Tongue (tissue), 2 donors: ENCODE data around the gene INPP4A. TPM values are rescaled to one million over a fixed set of nuclear protein-coding genes. Genes with fewer than 3 reads are reported as not detected.
A peak's percentile ranks its signal among the peaks of the same experiment; 100 is the strongest.

Experiments
- DNase-seq: peaks from one replicate; pipeline ENCODE4 v3.0.0-alpha.2; 2015
- total RNA-seq: library from RNA; depleted of rRNA; stranded (reverse); fragments of >200 nt; gene quantifications from one replicate; pipeline ENCODE4 v1.2.3, GENCODE V29; 2014

INPP4A gene
- total RNA-seq, 1 donor from 2014 or later, result 26.1 TPM

DNA sequence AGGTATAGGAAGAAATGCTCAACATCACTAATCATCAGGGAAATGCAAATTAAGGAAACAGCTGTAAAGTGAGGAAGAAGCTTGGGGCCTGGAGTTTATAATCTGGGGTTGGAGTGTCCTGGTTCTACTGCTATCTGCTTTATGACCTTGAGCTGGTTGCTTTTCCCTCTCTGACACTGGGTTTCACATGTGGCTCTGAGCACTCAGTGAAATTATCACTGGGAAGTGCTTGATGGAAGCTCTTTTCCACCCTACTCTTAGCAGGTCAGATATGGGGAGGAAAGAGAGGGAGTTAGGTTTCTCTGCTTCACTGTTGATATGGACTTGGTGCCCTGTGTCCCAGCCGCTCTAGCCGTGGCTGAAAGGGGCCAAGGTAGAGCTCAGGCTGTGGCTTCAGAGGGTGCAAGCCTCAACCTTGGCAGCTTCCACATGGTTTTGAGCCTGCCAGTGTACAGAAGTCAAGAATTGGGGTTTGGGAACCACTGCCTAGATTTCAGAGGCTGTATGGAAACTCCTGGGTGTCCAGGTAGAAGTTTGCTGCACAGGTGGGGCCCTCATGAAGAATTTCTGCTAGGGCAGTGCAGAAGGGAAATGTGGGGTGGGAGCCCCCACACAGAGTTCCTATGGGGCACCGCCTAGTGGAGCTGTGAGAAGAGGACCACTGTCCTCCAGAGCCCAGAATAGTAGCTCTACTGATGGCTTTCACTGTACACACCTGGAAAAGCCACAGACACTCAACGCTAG is 52.3 kb downstream of the INPP4A start:
- DNase-seq, result no peak

DNA sequence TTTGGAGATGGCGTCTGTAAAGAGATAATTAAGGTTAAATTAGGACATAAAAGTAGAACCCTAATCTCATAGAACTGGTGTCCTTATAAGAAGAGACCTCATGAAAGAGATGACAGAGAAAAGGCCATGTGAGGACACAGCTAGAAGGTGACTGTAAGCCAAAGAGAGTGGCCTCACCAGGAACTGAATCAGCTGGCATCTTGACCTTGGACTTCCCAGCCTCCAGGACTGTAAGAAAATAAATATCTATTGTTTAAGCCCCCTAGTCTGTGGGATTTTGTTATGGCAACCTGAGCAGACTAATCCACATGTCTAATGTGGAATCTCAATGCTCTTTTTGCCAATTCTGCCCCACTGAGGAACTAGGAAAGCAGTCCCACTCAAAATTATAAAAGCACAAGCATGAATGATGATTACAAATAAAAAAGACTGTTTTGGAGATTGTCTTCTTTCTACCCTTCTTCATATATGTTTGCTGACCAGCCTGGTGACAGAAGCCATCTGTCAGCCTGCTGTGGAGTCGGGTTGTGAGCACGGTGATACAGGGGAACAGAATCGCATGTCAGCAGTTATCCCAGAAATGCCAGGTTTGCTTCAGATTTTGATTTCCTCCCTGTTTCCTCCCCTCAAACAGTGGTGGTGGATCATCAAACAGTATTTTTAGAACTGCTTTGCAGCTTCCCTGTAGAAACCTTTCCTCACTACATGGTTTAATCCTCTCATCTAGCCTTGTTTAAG is 54.2 kb downstream of the INPP4A start:
- peak; percentile 5 for DNase-seq

DNA sequence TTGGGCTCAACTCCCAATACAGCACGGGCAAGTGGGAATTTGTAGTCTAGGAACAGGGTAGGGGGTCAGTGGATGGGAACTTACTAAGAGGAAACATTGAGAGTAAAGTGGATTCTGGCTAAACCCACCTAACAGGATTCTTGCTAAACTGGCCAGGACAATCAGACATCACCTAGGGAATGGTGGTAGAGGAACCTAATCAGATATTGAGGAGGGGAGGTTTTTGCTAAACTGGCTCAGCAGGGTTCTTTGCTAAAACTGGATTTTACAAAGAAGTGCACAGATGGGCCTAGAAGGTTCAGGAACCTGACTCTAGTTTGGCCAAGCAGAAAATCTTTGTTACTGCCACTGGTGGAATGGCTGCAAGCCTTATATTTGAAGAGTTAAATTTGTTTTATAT is 55.9 kb downstream of the INPP4A start:
- no peak for DNase-seq

DNA sequence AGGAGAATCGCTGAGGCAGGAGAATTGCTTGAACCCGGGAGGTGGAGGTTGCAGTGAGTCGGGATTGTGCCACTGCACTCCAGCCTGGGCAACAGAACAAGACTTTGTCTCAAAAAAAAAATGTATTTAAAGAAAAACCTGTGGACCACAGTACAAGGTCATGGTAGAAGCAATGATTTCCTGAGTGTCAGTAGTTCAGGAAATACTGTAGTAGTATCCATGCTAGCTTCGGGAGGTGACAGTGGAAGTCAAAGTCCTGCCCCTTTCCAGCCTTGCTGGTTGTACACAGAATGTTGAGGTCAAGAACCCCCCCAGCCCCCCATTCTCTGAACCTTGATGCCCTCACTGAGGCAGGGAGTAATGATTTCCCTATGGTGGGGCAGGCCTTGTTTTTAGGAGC is 56.6 kb downstream of the INPP4A start:
- DNase-seq, result no peak

DNA sequence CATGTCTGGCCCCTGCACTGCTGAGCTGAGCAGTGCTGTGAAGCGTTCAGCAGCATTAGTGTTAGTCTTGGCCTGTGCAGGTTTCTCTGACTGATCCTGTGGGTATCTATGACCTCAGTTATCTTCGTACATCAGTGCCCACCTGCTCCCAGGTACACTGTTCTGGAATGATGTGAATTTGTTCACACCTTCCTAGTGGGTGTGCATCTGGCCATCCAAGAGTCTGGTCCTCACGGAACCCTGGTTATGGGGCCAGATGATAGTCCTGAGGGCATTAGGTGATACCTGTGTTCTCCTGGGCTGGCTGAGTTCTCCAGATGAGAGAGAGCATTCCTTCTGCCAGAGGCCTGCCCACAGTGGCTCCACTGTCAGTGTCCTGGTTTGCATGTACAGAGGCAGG is 57.2 kb downstream of the INPP4A start:
- no peak for DNase-seq

DNA sequence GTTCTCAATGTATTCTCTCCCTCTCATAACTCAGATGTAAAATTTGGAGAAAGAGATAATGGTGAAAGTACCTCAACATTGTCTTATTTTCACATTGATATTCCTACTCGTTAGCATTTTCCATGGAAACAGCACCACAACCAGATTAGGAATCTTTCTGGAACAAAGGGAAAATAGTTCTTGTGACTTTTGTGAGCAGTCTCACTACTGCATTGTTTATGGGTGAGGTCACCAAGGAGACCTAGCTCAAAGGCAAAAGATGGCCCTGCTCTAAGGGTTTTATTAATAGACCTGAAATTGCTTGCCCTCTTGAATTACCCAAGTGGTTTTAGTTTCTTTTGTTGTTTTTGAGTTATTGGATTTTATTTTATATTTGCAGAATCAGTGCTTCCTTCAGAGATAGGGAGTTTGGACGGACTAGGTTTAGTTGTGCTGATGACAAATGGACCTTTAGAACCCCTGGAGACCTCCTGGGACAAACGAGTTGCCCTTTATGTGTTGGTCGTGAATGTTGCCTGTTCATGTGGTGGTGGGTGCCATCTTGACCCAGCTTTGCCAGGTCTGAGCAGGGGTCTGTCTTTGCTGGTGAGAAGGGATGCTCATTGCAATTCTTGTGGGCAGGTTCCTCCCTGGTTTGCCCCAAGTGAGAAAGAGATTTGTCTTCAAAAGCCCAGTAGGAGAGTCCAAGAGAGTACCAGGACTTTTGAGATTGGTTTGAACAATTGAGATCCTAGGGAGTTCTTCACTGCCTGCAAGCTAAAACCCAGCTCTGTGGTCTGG is 58.1 kb downstream of the INPP4A start:
- no peak for DNase-seq

DNA sequence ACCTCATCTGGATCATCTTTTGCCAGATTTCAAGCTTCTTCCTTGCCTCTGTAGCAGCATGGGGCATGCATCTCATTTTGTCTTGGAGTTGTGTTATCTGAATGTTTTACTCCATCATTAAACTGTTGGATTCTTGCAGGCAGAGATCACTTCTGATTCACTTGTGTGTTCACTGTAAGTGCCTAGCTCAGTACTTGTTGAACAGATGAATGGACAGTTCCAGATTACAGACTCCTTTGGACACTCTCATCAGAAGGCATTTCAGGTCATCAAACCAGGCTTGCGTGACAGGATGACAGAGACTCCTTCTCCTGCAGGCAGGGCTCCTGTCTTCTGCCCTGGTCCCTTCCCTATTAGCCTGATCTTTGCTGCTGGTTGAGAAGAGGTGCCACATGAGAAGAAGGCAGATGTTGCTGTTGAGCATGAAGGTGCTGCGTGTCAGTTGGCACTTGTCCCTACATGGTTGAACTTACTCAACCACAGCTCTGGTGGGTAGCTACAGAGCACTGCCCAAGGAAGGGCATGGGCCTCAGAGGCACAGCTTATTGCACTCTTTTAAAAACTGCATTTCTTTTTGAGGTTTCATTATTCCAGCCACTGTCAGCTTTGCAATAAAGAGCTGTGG is 58.9 kb downstream of the INPP4A start:
- no peak for DNase-seq

DNA sequence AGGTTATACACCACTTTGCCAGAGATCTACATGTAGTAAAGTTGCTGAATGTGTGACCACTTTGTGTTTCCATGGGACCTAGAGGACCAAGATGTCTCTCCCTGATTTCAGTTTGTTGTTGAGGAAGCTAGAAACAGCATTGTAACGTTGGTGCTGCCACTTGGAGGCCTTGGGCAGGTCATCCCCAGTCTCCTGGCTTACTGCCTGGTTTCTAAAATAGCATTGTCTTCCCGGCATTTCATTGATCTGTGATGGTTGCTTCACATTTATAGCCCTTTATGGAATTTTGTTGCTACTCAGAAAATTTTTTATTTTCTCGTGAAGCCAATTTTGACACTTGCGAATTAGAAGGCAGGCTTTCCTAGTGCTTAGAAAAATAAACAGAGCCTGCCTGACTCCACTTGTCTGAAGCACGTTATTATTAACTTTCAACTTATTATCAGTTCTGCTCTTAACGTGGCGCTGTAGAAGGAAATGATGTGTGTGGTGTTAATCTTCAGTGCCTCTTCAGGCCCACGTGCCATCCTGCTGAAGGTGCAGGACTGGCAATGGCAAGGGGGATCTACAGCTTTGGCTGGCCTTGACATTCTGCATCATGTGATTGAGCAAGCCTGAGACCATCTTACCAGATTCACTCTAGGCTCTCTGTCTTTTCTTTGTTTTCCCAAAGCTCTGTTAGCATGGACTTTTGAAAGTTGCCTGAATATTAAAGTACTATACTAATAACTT is 59.9 kb downstream of the INPP4A start:
- DNase-seq, result no peak

DNA sequence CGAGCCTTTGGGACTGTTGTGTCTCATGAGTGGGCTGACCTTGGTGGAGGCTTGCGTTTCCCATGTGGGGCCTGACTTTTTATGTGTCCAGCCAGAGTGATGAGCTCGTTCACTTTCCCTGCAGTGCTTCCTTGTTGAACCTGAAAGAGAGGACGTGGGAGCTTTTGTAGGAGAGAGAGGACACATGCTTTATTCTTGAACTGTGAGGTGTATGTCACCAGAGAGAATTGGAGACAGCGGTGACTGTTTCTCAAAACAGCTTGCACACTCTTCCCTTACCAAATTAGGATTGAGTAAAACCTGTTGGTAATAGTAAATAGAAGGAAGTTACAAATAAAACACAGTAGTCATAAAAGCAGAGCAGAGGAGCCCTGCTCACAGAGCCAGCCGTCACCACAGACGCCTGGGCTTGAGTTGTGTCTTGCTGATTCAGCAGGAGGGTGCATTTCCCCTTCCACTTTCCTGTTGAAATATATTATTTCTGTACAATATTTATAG is 60.7 kb downstream of the INPP4A start:
- no peak for DNase-seq

DNA sequence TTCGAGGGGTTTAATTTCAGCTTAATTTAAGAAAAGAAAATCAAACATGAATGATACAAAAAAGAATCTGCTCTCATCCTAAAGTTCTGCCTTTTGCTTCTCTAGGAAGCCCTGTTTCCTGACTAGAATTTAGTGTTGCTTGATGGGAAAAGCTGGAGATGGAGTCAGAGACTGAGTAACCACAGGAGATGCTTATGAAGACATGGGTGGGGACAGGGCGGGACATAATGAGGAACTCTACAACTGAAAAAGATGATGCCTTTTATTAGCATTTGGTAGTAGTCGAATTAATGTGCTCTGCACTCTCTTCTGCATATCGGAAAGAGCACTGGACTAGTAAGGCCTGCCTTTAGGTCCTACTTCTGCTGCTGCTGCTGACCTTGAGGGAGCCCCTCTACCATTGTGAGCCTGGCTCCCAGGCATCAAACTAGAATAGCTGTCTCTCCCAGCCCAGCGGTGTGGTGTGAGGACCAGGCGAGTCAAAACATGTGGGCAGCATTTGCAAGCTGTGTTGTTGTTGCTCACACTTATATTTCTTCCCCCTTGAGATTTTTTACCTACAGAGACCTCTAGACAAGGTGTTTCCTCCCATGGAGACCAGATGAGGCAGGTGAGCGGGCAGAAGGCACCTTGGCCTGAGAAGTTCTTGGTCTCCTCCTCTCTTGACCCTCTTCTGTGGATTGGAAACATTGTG is 61.5 kb downstream of the INPP4A start:
- no peak for DNase-seq

DNA sequence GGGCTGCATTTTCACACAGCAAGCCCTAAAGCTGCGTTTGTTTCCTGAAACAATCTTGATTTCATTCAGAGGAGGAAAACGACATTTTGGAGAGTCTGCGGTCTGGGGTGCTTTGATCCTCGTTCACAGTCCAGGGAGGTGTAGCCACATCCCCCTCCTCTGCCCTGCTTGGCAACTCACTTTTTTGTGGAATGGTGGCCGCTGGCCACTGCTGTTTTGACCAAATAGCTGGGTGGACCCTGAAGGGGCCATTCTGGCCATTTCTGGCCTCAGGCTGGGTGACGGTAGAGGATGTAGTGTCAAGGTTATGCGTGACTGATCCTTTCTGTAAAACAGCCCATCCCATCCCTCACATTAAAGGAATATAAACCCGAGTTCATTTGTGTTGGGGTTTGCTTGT is 62.2 kb downstream of the INPP4A start:
- no peak for DNase-seq

DNA sequence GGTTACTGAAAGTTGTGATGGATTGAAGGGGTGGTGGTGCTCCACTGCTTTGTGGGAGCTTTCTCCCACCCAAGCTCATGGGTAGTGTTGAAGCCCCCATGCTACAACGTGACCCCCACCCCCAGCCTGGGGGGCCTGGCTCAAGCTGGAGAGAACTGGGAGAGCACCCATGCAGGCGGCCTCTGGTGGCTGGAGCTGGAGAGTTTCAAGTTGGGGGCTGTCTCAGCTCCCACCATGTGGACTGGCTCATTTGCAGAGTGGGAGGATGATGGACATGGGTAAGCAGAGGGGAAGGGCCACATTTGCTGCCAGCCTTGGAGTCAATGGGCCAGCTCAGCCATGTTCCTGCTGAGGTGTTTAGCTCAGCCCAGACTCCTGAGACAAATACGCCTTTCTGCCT is 62.8 kb downstream of the INPP4A start:
- no peak for DNase-seq

DNA sequence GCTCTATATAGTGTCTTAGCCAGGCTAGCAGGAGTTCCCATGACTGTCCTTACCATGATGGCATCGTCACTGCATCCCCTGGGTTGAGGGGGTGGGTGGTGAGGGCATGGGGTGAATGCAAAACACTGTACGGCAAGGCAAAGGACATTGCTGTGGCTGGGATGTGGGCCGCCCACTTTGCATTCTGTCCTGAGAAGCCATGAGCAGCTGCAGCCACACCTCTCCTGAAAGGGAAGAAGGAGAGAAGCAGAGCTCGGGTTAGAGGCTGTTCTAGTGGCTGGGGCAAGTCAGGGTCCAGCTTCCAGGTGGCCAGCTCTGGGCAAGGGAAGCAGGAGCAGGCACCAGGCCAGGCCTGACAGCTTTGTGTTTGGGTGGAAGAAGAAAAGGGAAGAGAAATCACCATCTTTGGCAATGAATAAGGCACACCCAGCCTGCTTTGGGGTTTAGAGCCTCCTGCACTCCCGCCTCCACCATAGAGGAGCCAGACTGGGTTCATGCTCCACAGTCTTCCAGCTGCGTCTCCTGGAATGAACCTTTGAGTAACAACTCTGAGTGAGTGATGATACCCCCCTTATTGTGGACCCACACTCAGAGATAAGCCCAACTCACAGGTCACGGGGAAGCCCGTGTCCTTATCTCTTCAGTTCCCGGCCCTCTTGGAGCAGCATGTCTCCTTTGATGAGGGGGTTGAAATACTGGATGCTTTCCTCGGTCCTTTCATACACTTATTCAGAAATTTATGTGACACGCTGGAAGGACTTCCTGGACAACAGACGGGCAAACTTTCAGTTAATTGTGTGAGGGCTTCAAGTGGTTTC is 63.4 kb downstream of the INPP4A start:
- DNase-seq, result peak; percentile 57

DNA sequence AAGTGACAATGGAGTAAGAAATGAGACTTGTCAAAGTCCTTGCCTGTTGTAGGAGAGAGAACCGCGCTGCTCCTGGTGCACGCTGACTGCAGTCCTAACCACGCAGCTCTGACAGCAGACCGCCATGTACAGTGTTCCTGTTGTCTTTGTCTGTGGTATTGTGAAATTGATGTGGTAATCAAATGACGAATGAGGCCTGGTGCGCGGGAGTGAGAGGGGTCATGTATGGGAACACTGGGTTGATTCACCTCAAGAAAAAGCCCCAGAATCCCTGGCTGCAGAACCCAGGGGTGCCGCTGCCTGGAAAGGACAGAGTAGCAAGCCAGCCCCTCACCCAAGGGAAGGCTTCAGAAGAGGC is 64.0 kb downstream of the INPP4A start:
- no peak for DNase-seq

DNA sequence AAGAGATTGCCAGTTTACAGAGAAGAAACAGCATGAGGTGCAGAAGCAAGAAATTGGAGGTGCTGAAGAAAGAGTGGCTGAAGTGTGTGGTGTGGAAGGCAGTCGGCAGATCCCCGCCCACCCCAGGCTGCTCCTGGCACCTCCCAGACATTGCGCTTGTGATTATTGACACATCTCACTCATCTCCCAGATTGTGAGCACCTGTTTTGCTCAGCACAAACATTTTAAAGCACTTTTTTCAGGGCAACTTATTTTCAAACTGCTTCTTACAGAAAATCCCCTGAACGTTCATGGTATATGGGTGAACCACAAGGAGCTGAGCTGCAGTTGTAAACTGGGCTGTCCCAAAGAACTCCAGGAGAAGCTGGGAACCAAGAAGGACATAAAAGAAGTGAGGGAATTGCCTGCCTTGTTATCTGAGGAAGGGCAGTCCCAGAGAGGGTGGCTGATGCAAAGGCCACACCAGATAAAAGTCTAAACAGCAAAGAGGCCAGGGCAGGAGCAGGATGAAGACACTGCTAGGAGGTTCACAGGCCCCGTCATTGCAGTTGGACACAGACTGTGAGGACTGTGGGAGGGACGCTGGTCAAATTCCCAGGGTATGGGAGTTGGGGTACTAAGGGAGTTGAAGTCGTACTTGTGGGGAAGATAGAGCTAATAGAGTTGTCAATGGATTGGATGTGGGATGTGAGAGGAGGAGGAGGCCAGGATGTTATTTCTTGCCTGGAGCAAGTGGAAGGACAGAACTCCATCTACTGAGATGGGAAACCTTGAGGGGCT is 65.1 kb downstream of the INPP4A start:
- no peak for DNase-seq

DNA sequence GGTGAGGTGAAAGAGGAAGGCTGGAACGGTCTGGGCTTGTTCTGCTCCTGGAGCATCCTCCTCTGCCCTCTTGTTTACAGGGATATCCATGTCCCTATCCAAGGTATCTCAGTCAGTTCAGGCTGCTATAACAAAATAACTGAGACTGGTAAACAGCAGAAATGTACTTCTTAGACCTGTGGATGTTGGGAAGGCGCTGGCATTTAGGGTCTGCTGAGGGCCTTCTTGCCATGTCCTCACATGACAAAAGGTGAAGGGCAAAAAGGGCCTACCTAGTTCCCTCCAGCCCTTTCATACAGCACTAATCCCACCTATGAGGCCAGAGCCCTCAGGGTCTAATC is 65.6 kb downstream of the INPP4A start:
- DNase-seq, result no peak

DNA sequence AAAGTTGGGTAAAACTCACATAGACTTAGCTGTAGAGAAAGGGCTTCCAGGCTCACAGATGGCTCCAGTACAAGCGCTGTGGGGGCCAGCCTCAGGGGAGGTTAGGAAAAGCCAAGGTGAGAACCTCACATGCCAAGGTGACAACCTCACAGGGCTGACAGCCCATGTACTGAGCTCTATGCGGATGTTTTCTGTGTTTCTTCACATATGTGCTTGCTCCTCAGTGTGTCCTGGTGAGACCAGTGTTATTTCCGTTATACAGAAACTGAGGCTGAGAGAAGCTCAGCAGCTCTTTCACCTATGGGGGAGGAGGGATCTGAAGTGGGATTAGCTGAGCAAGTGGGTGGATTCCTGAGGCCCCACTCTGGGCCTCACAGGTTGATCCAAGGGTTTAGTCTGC is 67.3 kb downstream of the INPP4A start:
- no peak for DNase-seq

DNA sequence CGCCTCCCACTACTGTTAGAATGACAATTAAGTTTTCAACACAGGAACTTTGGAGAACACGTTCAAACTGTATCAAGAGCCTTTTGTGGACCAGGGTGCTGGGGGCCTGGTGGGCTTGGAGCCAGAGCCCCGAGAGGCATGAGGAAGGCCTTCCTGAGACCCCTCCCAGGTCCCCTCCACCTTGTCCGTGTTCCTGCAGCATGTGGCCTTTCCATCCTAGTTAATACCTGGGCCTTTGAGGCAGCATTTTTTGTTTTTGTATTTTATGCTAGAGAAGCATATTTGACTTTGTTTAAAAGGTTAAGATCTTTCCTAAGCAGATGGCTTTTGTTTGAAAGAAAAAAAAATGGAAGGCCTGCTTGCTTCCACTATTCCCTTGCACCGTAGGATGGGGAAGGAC is 68.0 kb downstream of the INPP4A start:
- no peak for DNase-seq

DNA sequence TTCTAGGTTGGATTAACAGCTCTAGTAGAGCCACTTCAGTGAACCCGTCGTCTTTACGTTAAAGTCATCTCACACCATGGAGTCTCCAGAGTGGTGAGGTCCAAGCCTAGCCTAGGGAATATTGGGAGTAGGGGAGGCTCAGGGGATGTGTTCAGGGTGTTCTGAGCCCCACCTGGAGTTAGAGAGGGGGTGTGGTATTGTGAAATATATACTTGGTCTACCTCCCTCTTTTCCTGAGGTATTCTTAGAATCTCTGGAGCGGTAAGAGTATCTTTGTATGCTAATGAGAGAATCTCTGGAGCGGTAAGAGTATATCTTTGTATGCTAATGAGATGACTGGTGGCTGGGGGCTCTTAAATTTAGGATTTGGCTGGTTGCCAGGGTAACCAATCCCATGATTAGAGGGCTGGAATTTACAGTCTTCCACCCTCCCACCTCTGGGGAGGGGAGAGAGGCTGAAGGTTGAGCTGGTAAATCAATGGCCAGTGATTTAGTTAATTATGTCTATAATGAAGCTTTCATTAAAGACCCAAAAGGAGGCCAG is 69.5 kb downstream of the INPP4A start:
- DNase-seq, result no peak
